GM23338 (cell line): ENCODE results near the gene CYB561D2. TPM values are rescaled to one million over a fixed set of nuclear protein-coding genes. Genes with fewer than 3 reads are reported as not detected.

ENCODE experiments used
- ATAC-seq: fragments of 200-7000 bp; cut with Tn5 transposase; 3 replicates; pipeline ENCODE4 v1.9.1; 2020
- DNase-seq: peaks from one replicate; pipeline ENCODE4 v3.0.0-alpha.2; 2015; ENCODE audit warnings: low spot score
- H2AFZ ChIP-seq: fragments of 200-600 bp; sonication (generic); 2 replicates; pipeline ENCODE4 v1.8.0; 2016; ENCODE audit warnings: antibody characterized with exemption, mild to moderate bottlenecking, moderate library complexity
- H3F3A ChIP-seq: fragments of 200-600 bp; sonication (generic); replicated peaks from 2 replicates; pipeline ENCODE4 v1.8.0; 2017; ENCODE audit warnings: antibody characterized with exemption, mixed run types, low read depth
- H3K27ac ChIP-seq: fragments of 200-600 bp; sonication (generic); 2 replicates; pipeline ENCODE4 v1.6.1; 2016; ENCODE audit warnings: low read depth
- H3K27me3 ChIP-seq: fragments of 200-600 bp; sonication (generic); 2 replicates; pipeline ENCODE4 v1.8.0; 2016; ENCODE audit warnings: mild to moderate bottlenecking, mixed run types, moderate library complexity; ENCODE audit not compliant: insufficient read depth
- H3K36me3 ChIP-seq: fragments of 200-600 bp; sonication (generic); 2 replicates; pipeline ENCODE4 v1.8.0; 2016; ENCODE audit warnings: mild to moderate bottlenecking; ENCODE audit not compliant: insufficient read depth
- H3K4me1 ChIP-seq: fragments of 200-600 bp; sonication (generic); 2 replicates; pipeline ENCODE4 v1.8.0; 2016; ENCODE audit warnings: mild to moderate bottlenecking, moderate library complexity; ENCODE audit not compliant: insufficient read depth
- H3K4me2 ChIP-seq: fragments of 200-600 bp; sonication (generic); 2 replicates; pipeline ENCODE4 v1.7.1; 2017; ENCODE audit warnings: mixed run types
- H3K4me3 ChIP-seq: fragments of 200-600 bp; sonication (generic); 2 replicates; pipeline ENCODE4 v1.6.1; 2016; ENCODE audit warnings: mixed run types
- H3K79me2 ChIP-seq: fragments of 200-600 bp; sonication (generic); replicated peaks from 2 replicates; pipeline ENCODE4 v1.8.0; 2017; ENCODE audit warnings: mild to moderate bottlenecking; ENCODE audit not compliant: insufficient read depth
- H3K9me2 ChIP-seq: fragments of 200-600 bp; sonication (generic); 2 replicates; pipeline ENCODE4 v1.8.0; 2017; ENCODE audit not compliant: insufficient read depth
- H4K20me1 ChIP-seq: fragments of 200-600 bp; sonication (generic); replicated peaks from 2 replicates; pipeline ENCODE4 v1.8.0; 2017; ENCODE audit warnings: mild to moderate bottlenecking; ENCODE audit not compliant: insufficient read depth
- H3K27ac Mint-ChIP-seq: 2 replicates; pipeline ENCODE4 v1.8.0; 2020; ENCODE audit warnings: inconsistent platforms, mild to moderate bottlenecking, moderate library complexity, mixed read lengths
- H3K27me3 Mint-ChIP-seq: 3 replicates; pipeline ENCODE4 v1.8.0; 2022; ENCODE audit warnings: low read depth, mild to moderate bottlenecking, moderate library complexity, mixed read lengths, inconsistent platforms; ENCODE audit not compliant: insufficient read depth, poor library complexity
- H3K36me3 Mint-ChIP-seq: 3 replicates; pipeline ENCODE4 v1.8.0; 2021; ENCODE audit warnings: low read depth, mild to moderate bottlenecking, inconsistent platforms, moderate library complexity, mixed read lengths
- H3K4me1 Mint-ChIP-seq: 3 replicates; pipeline ENCODE4 v1.8.0; 2020; ENCODE audit warnings: mild to moderate bottlenecking, inconsistent platforms, mixed read lengths
- H3K4me3 Mint-ChIP-seq: 3 replicates; pipeline ENCODE4 v1.8.0; 2021; ENCODE audit warnings: moderate library complexity, mild to moderate bottlenecking, inconsistent platforms, mixed read lengths
- H3K9me3 Mint-ChIP-seq: 3 replicates; pipeline ENCODE4 v1.8.0; 2020; ENCODE audit warnings: moderate library complexity, mild to moderate bottlenecking, inconsistent platforms, mixed read lengths
- CREB1 ChIP-seq: fragments of 250-450 bp; sonication (Bioruptor Pico); IDR thresholded peaks from 2 replicates; pipeline ENCODE4 v1.5.0; 2020; ENCODE audit warnings: low read depth, mild to moderate bottlenecking, moderate library complexity
- CTCF ChIP-seq, 2 experiments: fragments of 200-600 bp in 1 of 2; sonication (generic) in 1 of 2; conservative IDR thresholded peaks; 2 replicates each; pipeline versions ENCODE4 v1.5.1 to v1.6.1; 2016 to 2017; ENCODE audit warnings: antibody characterized with exemption in 2 of 2, low read depth in 2 of 2, mild to moderate bottlenecking in 2 of 2, moderate library complexity in 1 of 2
- EZH2 ChIP-seq: fragments of 200-600 bp; sonication (generic); IDR thresholded peaks from one replicate; pipeline ENCODE4 v1.8.0; 2017; ENCODE audit warnings: antibody characterized with exemption, mild to moderate bottlenecking, low read depth; ENCODE audit not compliant: unreplicated experiment
- JUNB ChIP-seq: IDR thresholded peaks from one replicate; pipeline ENCODE4 v1.6.1; 2016; ENCODE audit warnings: antibody characterized with exemption; ENCODE audit not compliant: unreplicated experiment
- NANOG ChIP-seq: IDR thresholded peaks from 2 replicates; pipeline ENCODE4 v1.6.1; 2016; ENCODE audit warnings: antibody characterized with exemption, borderline replicate concordance
- POLR2AphosphoS5 ChIP-seq: IDR thresholded peaks from 2 replicates; pipeline ENCODE4 v1.6.1; 2016; ENCODE audit warnings: antibody characterized with exemption, low read depth
- ZNF114 ChIP-seq: fragments of 250-450 bp; sonication (Bioruptor Pico); IDR thresholded peaks from 2 replicates; pipeline ENCODE4 v1.5.0; 2020; ENCODE audit warnings: mild to moderate bottlenecking, moderate library complexity
- ZNF331 ChIP-seq: fragments of 250-450 bp; sonication (Bioruptor Pico); IDR thresholded peaks from 2 replicates; pipeline ENCODE4 v1.5.0; 2020; ENCODE audit warnings: low read depth, mild to moderate bottlenecking, moderate library complexity
- polyA plus RNA-seq: library from polyadenylated mRNA; unstranded; fragments of >200 nt; fragmentation: Nextera tagmentation; extraction: Ambion mirVana; gene quantifications from 2 replicates; pipeline ENCODE4 v1.2.1, GENCODE V29; 2016
- total RNA-seq: library from RNA; depleted of rRNA; stranded (reverse); fragments of >200 nt; shearing (Covaris generic); gene quantifications from 2 replicates; pipeline ENCODE4 v1.2.3, GENCODE V29; 2014
- TF ChIP-seq, protein P1 (sequence below): IDR thresholded peaks from 2 replicates; pipeline ENCODE4 v1.6.1; 2016; ENCODE audit warnings: antibody characterized with exemption

CYB561D2 gene
- total and polyA plus RNA-seq, 2 experiments from 2014 or later, result 10.1 to 18.2 TPM

DNA sequence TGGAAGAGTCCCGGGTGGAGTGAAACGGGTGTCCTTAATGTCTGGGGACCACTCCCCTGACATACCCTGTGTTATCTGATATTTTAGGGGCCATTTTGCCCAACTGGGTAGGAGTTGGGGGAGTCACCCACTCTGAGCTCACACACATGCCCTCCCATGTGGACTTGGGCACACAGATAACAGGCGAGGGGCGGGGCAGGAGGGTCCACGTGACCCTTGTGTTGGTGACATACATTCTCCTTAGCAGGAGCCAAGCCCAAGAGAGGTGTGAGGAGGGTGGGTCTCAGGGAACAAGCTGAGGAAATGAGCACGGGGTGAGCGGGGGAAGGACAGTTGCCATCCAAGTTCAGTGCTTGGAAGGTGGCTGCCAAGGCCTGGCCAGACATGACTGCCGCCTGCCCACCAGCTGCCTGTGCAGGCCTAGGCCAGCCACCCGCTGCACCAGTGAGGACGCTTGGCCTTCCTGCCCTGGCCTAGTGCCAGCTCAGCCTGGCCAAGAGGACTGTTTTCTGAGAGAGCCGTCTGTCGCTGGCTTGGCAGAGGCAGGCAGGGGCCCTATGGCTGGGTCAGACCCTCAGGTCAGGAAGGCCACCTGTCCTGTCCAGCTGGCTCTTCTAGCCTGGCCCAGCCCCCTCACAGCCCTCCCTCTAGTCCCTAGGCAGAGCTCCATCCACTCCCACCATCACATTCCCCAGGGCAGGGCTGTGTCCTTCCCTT lies 40.0 kb downstream of the CYB561D2 start:
- no peak overlapping the region for H2AFZ ChIP-seq

GRCh38 chr3:50392101-50392715 lies 41.5 kb downstream of the CYB561D2 start:
- Histone ChIP-seq H3K79me2 (no peaks in the 10 kb centered on the region), H3F3A (no peaks in the 10 kb centered on the region), H3K4me2 (no peak overlapping the region), H3K27ac (no peak overlapping the region), H3K36me3 (no peaks in the 10 kb centered on the region), H3K4me3 (no peak overlapping the region), H3K4me1 (no peaks in the 10 kb centered on the region), H3K9me2 (no peaks in the 10 kb centered on the region), H2AFZ (no peak overlapping the region), H4K20me1 (no peaks in the 10 kb centered on the region), H3K27me3 (no peaks in the 10 kb centered on the region)
- Mint-ChIP-seq H3K27me3 (peaks cover 5% of the 10 kb centered on the region), H3K4me1 (no peaks in the 10 kb centered on the region; the same call in 2 of the 3 replicates), H3K4me3 (no peak overlapping the region), H3K27ac (no peak overlapping the region), H3K36me3 (no peaks in the 10 kb centered on the region; the same call in 2 of the 3 replicates), H3K9me3 (no peaks in the 10 kb centered on the region)
- ATAC-seq, result no peak
- no peak for TF ChIP-seq JUNB
- no peak for DNase-seq

More for the DNA sequence above, 40.0 kb downstream of the CYB561D2 start:
- Mint-ChIP-seq H3K4me3 (no peak overlapping the region), H3K9me3 (no peaks in the 10 kb centered on the region), H3K27me3 (peaks cover 4% of the 10 kb centered on the region), H3K27ac (no peak overlapping the region), H3K36me3 (no peaks in the 10 kb centered on the region), H3K4me1 (no peaks in the 10 kb centered on the region; the same call in 2 of the 3 replicates)
- no peaks in the 10 kb centered on the region for H4K20me1 ChIP-seq
- H3F3A ChIP-seq, result no peaks in the 10 kb centered on the region
- ATAC-seq (no peak), DNase-seq (no peak)
- no peaks in the 10 kb centered on the region for H3K36me3 ChIP-seq
- TF ChIP-seq POLR2AphosphoS5 (no peak), EZH2 (no peak), ZNF114 (no peak), CTCF (conservative IDR thresholded peaks at IDR 0.05; ENCODE audit: low read depth in 2 of 2) (no peak), ZNF331 (CRISPR knock-in tag) (no peak), CREB1 (CRISPR knock-in tag) (no peak), NANOG (no peak)
- TF ChIP-seq, protein P1, sequence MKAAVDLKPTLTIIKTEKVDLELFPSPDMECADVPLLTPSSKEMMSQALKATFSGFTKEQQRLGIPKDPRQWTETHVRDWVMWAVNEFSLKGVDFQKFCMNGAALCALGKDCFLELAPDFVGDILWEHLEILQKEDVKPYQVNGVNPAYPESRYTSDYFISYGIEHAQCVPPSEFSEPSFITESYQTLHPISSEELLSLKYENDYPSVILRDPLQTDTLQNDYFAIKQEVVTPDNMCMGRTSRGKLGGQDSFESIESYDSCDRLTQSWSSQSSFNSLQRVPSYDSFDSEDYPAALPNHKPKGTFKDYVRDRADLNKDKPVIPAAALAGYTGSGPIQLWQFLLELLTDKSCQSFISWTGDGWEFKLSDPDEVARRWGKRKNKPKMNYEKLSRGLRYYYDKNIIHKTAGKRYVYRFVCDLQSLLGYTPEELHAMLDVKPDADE, result no peak
- no peak overlapping the region for H3K4me3 ChIP-seq
- H3K27ac ChIP-seq, result no peak overlapping the region
- no peaks in the 10 kb centered on the region for H3K27me3 ChIP-seq
- H3K9me2 ChIP-seq, result no peaks in the 10 kb centered on the region
- no peak overlapping the region for H3K4me2 ChIP-seq
- H3K79me2 ChIP-seq, result no peaks in the 10 kb centered on the region
- no peaks in the 10 kb centered on the region for H3K4me1 ChIP-seq
